Retinal pigment epithelial cell (primary cell): ENCODE data around the gene FBXO21.
"Not testable (repeated sequence)": the region's sequence is repeated elsewhere in the genome, so short reads cannot be mapped to it uniquely, and the experiment has no call there.

Source experiments
- DNase-seq: peaks from one replicate; pipeline ENCODE4 v3.0.0-alpha.2; 2010; ENCODE audit warnings: low read depth
- H3K4me3 ChIP-seq: 2 replicates; pipeline ENCODE4 v1.5.1; 2011; ENCODE audit warnings: mild to moderate bottlenecking, low read length, control low read depth, moderate library complexity
- CTCF ChIP-seq: conservative IDR thresholded peaks from 2 replicates; pipeline ENCODE4 v1.5.1; 2011; ENCODE audit warnings: low read depth, low read length, control low read depth, inconsistent platforms

FBXO21 gene

GRCh38 chr12:117227000-117227653, 36.9 kb upstream of the FBXO21 start:
- no peak for TF ChIP-seq CTCF
- no peak for DNase-seq
- no peak overlapping the region for H3K4me3 ChIP-seq

DNA sequence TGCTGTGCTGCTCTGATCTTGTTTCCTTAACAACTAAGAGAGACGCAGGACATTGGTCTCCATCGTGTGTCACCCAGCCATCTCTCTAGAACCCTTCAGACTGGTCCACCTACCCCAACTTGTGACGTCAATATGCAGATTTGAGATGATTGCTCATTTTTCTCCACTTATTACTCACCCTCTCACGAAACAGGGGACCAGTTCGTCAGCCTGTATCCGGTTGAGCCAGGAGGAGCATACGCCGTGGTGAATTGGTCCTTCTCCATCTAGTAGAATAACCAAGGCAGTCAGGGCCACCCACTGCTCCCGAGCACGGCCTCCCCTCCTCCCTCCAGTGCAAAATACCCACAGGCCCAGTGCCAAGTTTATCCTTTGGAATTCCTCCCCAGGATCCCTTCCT, 36.2 kb upstream of the FBXO21 start:
- H3K4me3 ChIP-seq: no peak overlapping the region
- no peak for TF ChIP-seq CTCF
- DNase-seq: no peak

DNA sequence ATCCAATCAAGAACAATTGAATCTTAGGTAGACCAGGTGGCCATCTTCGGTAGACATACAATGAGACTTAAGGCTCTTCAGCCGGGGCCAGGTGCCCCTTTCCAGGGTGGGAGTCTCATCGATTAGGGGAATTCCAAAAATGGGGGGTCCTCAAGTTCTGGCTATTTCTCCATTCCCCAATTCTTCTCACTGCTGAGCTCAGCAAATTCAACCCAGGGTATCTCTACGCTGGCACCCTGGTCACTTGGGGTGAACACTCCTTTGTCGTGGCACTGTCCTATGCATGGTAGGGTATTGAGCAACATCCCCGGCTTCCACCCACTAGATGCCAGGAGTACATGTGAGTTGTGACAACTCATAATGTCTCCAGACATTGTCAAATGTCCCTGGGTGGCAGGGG, 34.9 kb upstream of the FBXO21 start:
- TF ChIP-seq CTCF: no peak
- no peak overlapping the region for H3K4me3 ChIP-seq
- no peak for DNase-seq

GRCh38 chr12:117220947-117221346, 30.7 kb upstream of the FBXO21 start:
- not testable (repeated sequence) for H3K4me3 ChIP-seq

GRCh38 chr12:117218149-117218548, 27.9 kb upstream of the FBXO21 start:
- TF ChIP-seq CTCF: no peak
- DNase-seq: no peak

More at GRCh38 chr12:117220947-117221346, 30.7 kb upstream of the FBXO21 start:
- DNase-seq: not testable (repeated sequence)

GRCh38 chr12:117216686-117217085, 26.4 kb upstream of the FBXO21 start:
- no peak overlapping the region for H3K4me3 ChIP-seq
- DNase-seq: no peak
- no peak for TF ChIP-seq CTCF

More at GRCh38 chr12:117218149-117218548, 27.9 kb upstream of the FBXO21 start:
- H3K4me3 ChIP-seq: no peak overlapping the region

GRCh38 chr12:117214797-117215196, 24.5 kb upstream of the FBXO21 start:
- no peak for DNase-seq
- H3K4me3 ChIP-seq: no peak overlapping the region
- no peak for TF ChIP-seq CTCF
